ENCODE results near the gene MCC. TPM values are rescaled to one million over a fixed set of nuclear protein-coding genes. Genes with fewer than 3 reads are reported as not detected.

Gene MCC
- total and polyA plus RNA-seq, 4 donors = 1.6 to 38.6 (median 11.2) TPM

- H3K36me3 ChIP-seq (ENCODE audit: control insufficient read depth in 4 of 4, insufficient read depth in 4 of 4, low read length in 4 of 4) = no peaks in the 10 kb centered on the region
- H3K27me3 ChIP-seq (ENCODE audit: control insufficient read depth in 3 of 3, insufficient read depth in 3 of 3, low read length in 2 of 3) = no peaks in the 10 kb centered on the region
- no peak overlapping the region for H3K4me3 ChIP-seq
- DNase-seq = no peak
- WGBS, 2 donors = 37 to 66% methylated on average over 4 of the region's 4 CpGs
- H3K9ac ChIP-seq (ENCODE audit: insufficient read depth in 1 of 2, low read length in 2 of 2) = no peak overlapping the region
- no peak for ATAC-seq (ENCODE audit: insufficient read depth, low FRiP score)
- no peak for TF ChIP-seq CTCF (IDR thresholded peaks at IDR 0.05; ENCODE audit: control extremely low read depth, extremely low read depth)
- H3K9me3 ChIP-seq (ENCODE audit: control insufficient read depth in 4 of 4, insufficient read depth in 3 of 4, low read length in 3 of 4) = no peaks in the 10 kb centered on the region
- no peak overlapping the region for H3K27ac ChIP-seq (ENCODE audit: low read depth in 1 of 2, low read length in 1 of 2)
- peaks cover 0 to 13% (median 6%) of the 10 kb centered on the region in 5 donors for H3K4me1 ChIP-seq (ENCODE audit: control insufficient read depth in 5 of 5, insufficient read depth in 5 of 5, low read length in 5 of 5)
Observed at GRCh38 chr5:113384782-113385285, 103.4 kb downstream of the MCC start.

- DNase-seq = no peak
- no peaks in the 10 kb centered on the region for H3K27me3 ChIP-seq (ENCODE audit: control insufficient read depth in 3 of 3, insufficient read depth in 3 of 3, low read length in 2 of 3)
- WGBS, 2 donors = 33 to 43% methylated on average over 1 of the region's 1 CpG
- no peak overlapping the region for H3K4me3 ChIP-seq
- TF ChIP-seq CTCF (IDR thresholded peaks at IDR 0.05; ENCODE audit: control extremely low read depth, extremely low read depth) = no peak
- H3K9ac ChIP-seq (ENCODE audit: insufficient read depth in 1 of 2, low read length in 2 of 2) = no peak overlapping the region
- H3K36me3 ChIP-seq (ENCODE audit: control insufficient read depth in 4 of 4, insufficient read depth in 4 of 4, low read length in 4 of 4) = no peaks in the 10 kb centered on the region
- no peaks in the 10 kb centered on the region for H3K9me3 ChIP-seq (ENCODE audit: control insufficient read depth in 4 of 4, insufficient read depth in 3 of 4, low read length in 3 of 4)
- no peak for ATAC-seq (ENCODE audit: insufficient read depth, low FRiP score)
- no peak overlapping the region for H3K27ac ChIP-seq (ENCODE audit: low read depth in 1 of 2, low read length in 1 of 2)
- peaks cover 0 to 20% (median 6%) of the 10 kb centered on the region in 5 donors for H3K4me1 ChIP-seq (ENCODE audit: control insufficient read depth in 5 of 5, insufficient read depth in 5 of 5, low read length in 5 of 5)
Observed at GRCh38 chr5:113382731-113383130, 105.5 kb downstream of the MCC start.

DNA sequence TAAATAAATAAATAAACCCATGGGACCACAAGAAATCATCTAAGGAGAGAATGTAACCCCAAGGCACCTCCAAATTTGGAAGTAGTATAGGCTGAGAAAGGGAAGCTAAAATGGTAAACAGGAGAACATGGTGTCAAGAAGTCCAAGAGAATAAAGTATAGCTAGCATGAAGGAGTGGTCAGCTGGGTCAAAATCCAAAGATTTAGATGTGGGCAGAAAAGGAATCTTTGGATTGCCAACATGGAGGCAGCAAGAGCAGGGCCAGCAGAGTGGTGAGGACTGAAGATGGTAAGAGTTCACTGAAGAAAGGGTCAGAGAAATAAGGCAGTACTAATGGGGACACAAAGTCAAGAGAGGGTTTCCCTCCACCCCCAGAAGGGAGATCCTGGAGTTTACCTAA lies 106.5 kb downstream of the MCC start:
- H3K36me3 ChIP-seq (ENCODE audit: control insufficient read depth in 4 of 4, insufficient read depth in 4 of 4, low read length in 4 of 4) = no peaks in the 10 kb centered on the region
- DNase-seq (no peak), ATAC-seq (ENCODE audit: insufficient read depth, low FRiP score) (no peak)
- H3K27ac ChIP-seq (ENCODE audit: low read depth in 1 of 2, low read length in 1 of 2) = no peak overlapping the region
- H3K9me3 ChIP-seq (ENCODE audit: control insufficient read depth in 4 of 4, insufficient read depth in 3 of 4, low read length in 3 of 4) = no peaks in the 10 kb centered on the region
- TF ChIP-seq CTCF (IDR thresholded peaks at IDR 0.05; ENCODE audit: control extremely low read depth, extremely low read depth) = no peak
- H3K27me3 ChIP-seq (ENCODE audit: control insufficient read depth in 3 of 3, insufficient read depth in 3 of 3, low read length in 2 of 3) = no peaks in the 10 kb centered on the region
- no peak overlapping the region for H3K4me3 ChIP-seq
- no peak overlapping the region for H3K9ac ChIP-seq (ENCODE audit: insufficient read depth in 1 of 2, low read length in 2 of 2)
- H3K4me1 ChIP-seq (ENCODE audit: control insufficient read depth in 5 of 5, insufficient read depth in 5 of 5, low read length in 5 of 5) = peaks cover 0 to 20% (median 6%) of the 10 kb centered on the region in 5 donors

DNA sequence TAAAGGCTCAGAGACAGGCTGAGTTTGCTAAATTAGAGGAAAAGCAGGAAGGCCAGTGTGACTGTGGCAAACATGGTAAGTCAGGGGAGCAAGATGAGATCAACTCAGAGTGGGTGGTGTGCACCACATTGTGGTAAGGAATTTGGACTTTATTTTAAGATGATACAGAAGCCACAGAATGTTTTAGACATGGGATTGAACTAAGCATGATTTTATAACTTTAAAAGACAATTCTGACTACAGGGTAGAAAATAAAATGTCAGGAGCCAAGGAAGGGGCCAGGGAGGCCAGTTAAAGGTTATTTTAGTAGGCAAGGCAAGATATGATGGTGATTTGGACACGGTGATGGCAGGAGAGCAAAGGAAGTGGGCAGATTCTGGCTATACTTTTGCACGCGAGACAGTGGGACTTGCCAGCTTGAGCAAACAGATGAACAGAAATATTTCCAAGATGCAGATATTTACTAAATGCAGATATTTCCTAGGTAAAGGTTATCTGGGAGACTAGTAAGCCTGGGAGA lies 107.4 kb downstream of the MCC start:
- H3K36me3 ChIP-seq (ENCODE audit: control insufficient read depth in 4 of 4, insufficient read depth in 4 of 4, low read length in 4 of 4) = no peaks in the 10 kb centered on the region
- ATAC-seq (ENCODE audit: insufficient read depth, low FRiP score) (no peak), DNase-seq (no peak)
- 54 to 61% methylated on average over 3 of the region's 3 CpGs for WGBS, 2 donors
- TF ChIP-seq CTCF (IDR thresholded peaks at IDR 0.05; ENCODE audit: control extremely low read depth, extremely low read depth) = no peak
- no peaks in the 10 kb centered on the region for H3K9me3 ChIP-seq (ENCODE audit: control insufficient read depth in 4 of 4, insufficient read depth in 3 of 4, low read length in 3 of 4)
- H3K27me3 ChIP-seq (ENCODE audit: control insufficient read depth in 3 of 3, insufficient read depth in 3 of 3, low read length in 2 of 3) = peaks cover 0 to 3% (median 0%) of the 10 kb centered on the region in 3 donors
- no peak overlapping the region for H3K4me3 ChIP-seq
- H3K9ac ChIP-seq (ENCODE audit: insufficient read depth in 1 of 2, low read length in 2 of 2) = no peak overlapping the region
- H3K27ac ChIP-seq (ENCODE audit: low read depth in 1 of 2, low read length in 1 of 2) = no peak overlapping the region
- peaks cover 0 to 20% (median 6%) of the 10 kb centered on the region in 5 donors for H3K4me1 ChIP-seq (ENCODE audit: control insufficient read depth in 5 of 5, insufficient read depth in 5 of 5, low read length in 5 of 5)
